ENCODE measurements around the gene MFNG.

Gene MFNG

DNA sequence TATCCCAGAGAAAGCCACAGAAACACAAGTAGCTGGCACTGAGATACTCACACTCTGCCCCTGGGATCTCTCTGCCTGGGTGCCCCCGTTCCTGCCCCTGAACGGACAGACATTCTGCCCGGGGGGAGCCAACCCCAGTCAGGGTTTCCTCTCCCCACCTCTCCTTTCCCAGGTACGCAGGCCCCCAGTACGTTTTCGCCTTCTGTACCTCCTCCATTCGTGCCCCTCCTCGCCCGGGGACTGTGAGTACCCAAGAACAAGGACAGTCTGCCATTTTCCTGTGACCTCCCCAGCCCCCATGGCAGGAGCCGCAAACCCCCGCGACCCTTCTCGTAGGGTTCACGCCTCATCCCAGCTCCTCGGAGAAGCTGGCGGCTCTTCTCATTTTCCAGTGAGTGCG lies 29.8 kb downstream of the MFNG start:
- Histone ChIP-seq H3K9me3 (replicated peaks in 1 of 11) (no peaks in the 10 kb centered on the region), H3K4me3 (no peak overlapping the region), H3K27ac (no peak overlapping the region), H3K4me2 (peak overlapping the region in 2 of 11 experiments; percentile 8 to 17; a peak in 3 of 22 replicates), H3K9ac (peak overlapping the region in 1 of 11 experiments; percentile 35; a peak in 1 of 22 replicates), H4K20me1 (peaks cover 0 to 15% (median 0%) of the 10 kb centered on the region in 11 experiments; a peak in 3 of 22 replicates), H3K27me3 (no peaks in the 10 kb centered on the region), H3K36me3 (peaks cover 0 to 6% (median 0%) of the 10 kb centered on the region in 11 experiments; a peak in 2 of 22 replicates), H3K4me1 (peaks cover 0 to 13% (median 6%) of the 10 kb centered on the region in 10 experiments; a peak in 9 of 20 replicates)
- TF ChIP-seq Cebpa-rat (IDR thresholded peaks at IDR 0.05): no peak

DNA sequence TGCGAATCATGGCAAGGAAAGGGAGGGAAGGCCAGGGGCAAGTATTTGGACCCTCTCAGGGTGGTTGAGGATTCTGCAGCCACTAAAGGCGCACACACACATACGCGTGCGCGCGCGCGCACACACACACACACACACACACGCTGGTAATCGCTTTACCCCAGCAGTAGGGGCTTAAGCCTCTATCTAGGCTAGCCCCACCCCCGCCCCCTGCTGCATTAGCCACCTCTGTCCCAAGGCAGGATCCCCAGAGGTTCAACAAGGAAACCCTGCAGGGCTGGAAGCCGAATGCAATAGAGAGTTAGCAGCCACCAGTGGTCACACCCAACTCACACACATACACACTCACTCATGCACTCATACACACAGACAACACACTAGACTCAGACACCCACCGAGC lies 30.3 kb downstream of the MFNG start:
- H4K20me1 ChIP-seq: peaks cover 0 to 15% (median 0%) of the 10 kb centered on the region in 11 experiments; a peak in 3 of 22 replicates
- no peak overlapping the region for H3K27ac ChIP-seq
- H3K36me3 ChIP-seq: peaks cover 0 to 6% (median 0%) of the 10 kb centered on the region in 11 experiments; a peak in 2 of 22 replicates
- H3K27me3 ChIP-seq: no peaks in the 10 kb centered on the region; a peak in 1 of 22 replicates
- peak overlapping the region in 1 of 11 experiments; percentile 35; a peak in 1 of 22 replicates for H3K9ac ChIP-seq
- peaks cover 0 to 13% (median 6%) of the 10 kb centered on the region in 10 experiments; a peak in 9 of 20 replicates for H3K4me1 ChIP-seq
- no peak for TF ChIP-seq Cebpa-rat (IDR thresholded peaks at IDR 0.05)
- no peaks in the 10 kb centered on the region for H3K9me3 ChIP-seq (replicated peaks in 1 of 11)
- H3K4me2 ChIP-seq: peak overlapping the region in 3 of 11 experiments; percentile 8 to 17 (median 15); a peak in 3 of 22 replicates
- no peak overlapping the region for H3K4me3 ChIP-seq

DNA sequence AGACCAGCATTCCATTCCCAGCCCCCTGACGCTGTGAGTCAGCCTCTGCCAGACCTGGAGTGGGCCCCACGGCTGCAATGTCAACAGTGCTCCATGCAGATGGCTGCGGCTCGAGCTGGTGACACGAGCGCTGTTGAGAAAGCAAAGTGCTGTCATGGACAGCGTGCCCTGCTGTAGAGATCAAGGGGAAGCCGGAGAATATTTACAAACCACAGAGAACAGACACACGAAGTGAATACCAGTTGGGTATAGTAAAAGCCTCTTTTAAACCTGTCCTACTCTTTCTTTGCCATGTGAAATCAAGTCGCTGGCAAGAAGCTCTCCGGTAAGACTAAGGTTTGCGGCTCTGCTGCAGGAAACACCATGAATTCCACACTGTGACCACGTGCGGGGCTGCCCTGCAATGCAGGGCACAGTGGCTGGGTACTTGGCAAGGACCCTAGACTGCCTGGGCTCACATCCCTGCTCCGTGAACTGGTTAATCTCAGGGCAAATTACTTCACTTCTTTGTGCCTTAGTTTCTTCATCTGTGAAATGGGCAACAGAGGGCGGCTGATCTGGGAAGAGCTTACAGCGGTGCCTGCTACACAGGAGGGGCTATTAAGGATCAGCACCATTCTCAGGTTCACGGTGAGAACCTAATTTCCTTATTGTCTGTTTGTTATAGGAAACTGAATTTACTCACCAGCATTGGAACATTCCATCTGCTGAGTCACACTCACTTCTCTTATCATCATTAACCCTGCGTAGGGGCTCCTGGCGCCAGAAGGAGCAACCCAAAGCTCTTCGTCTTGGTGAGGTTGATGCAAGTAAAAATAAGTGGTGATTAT lies 31.1 kb downstream of the MFNG start:
- TF ChIP-seq Cebpa-rat (IDR thresholded peaks at IDR 0.05): no peak
- no peak overlapping the region for H3K27ac ChIP-seq
- H3K36me3 ChIP-seq: no peaks in the 10 kb centered on the region; a peak in 1 of 22 replicates
- peaks cover 0 to 15% (median 0%) of the 10 kb centered on the region in 11 experiments; a peak in 3 of 22 replicates for H4K20me1 ChIP-seq
- peaks cover 0 to 13% (median 6%) of the 10 kb centered on the region in 10 experiments; a peak in 13 of 20 replicates for H3K4me1 ChIP-seq
- H3K9me3 ChIP-seq (replicated peaks in 1 of 11): no peaks in the 10 kb centered on the region
- no peaks in the 10 kb centered on the region; a peak in 1 of 22 replicates for H3K27me3 ChIP-seq
- H3K4me2 ChIP-seq: no peak overlapping the region
- H3K4me3 ChIP-seq: no peak overlapping the region
- H3K9ac ChIP-seq: no peak overlapping the region

DNA sequence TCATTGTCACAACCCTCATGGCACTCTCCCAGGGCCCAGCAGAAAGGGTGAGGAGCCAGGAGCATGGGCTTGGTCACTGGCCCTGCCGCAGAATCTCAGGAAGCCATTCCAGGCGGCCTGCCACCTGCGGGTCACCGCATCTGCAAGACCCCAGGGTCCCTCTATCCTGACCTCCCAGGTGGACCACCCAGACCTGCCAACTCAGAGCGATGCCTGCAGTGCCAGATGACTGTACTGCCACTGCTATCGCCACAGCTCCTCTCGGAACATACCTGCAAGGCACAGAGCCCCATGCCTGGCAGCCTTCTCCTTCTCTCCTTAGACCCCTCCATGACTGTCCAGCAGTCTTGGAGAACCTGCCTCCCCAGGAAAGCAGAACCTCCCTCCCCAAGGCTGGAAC lies 32.5 kb downstream of the MFNG start:
- Histone ChIP-seq H3K4me1 (peaks cover 12 to 24% (median 17%) of the 10 kb centered on the region in 10 experiments; a peak in 18 of 20 replicates), H3K4me2 (no peak overlapping the region), H3K9me3 (replicated peaks in 1 of 11) (no peaks in the 10 kb centered on the region), H3K27me3 (no peaks in the 10 kb centered on the region; a peak in 1 of 22 replicates), H4K20me1 (peaks cover 0 to 16% (median 0%) of the 10 kb centered on the region in 11 experiments; a peak in 5 of 22 replicates), H3K36me3 (no peaks in the 10 kb centered on the region), H3K27ac (no peak overlapping the region), H3K4me3 (no peak overlapping the region), H3K9ac (no peak overlapping the region)
- no peak for TF ChIP-seq Cebpa-rat (IDR thresholded peaks at IDR 0.05)

DNA sequence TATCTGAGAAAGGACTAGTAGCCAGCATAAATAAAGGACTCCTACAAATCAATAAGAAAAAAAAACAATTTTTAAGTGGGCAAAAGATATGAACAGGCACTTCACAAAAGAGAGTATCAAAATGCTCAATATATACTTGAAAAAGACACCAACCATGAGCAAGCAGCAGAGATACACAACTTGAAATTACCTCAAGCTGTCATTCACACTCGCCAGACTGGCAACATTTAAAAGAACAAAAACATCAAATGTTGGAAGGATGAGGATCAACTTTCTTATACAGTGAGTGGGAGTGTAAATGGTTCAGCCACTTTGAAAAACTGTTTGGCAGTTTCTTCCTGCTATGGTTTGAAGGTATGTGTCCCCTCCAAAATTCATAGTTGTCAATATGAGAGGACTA lies 35.0 kb downstream of the MFNG start:
- Histone ChIP-seq H3K9ac (peak overlapping the region in 1 of 11 experiments; percentile 5; a peak in 1 of 22 replicates), H3K4me3 (no peak overlapping the region), H3K4me1 (peaks cover 15 to 37% (median 26%) of the 10 kb centered on the region in 10 experiments; a peak in 19 of 20 replicates), H3K27ac (no peak overlapping the region), H4K20me1 (peaks cover 0 to 10% (median 0%) of the 10 kb centered on the region in 11 experiments; a peak in 3 of 22 replicates), H3K9me3 (replicated peaks in 1 of 11) (no peaks in the 10 kb centered on the region), H3K36me3 (no peaks in the 10 kb centered on the region), H3K4me2 (no peak overlapping the region), H3K27me3 (no peaks in the 10 kb centered on the region; a peak in 1 of 22 replicates)
- TF ChIP-seq Cebpa-rat (IDR thresholded peaks at IDR 0.05): no peak

DNA sequence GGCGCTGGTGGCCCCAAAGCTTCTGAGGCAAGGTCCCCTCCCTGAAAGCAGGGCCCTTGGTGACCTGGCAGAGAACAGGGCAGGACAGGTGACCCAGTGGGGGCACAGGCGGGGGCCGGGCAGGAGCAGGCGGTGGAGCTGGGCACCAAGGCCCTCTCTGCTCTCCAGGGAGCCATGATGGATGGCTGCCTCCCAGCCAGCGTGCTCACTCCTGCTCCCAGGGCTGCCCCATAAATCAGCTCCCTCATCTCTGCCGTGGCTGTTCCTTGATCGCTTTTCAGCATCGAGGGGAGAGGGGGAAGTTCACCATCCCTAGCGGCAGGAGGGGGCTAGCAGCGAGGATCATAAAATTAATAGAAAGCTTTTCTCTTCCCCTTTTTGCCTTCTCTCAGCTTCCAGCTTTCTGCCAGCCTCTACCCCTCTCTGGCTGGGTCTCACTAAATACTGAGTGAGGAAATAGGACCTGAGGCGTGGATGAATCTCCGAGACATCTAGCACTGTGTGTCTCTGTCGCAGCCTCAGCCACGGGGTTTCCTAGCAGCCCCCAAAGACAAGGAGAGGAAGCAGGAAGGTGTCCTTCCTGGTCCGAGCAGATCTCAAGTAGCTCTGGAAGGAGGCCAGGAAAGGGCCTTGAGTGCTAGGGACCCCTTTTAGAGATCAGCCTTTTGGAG lies 36.7 kb downstream of the MFNG start:
- Histone ChIP-seq H3K9ac (peak overlapping the region in 3 of 11 experiments; percentile 24 to 29 (median 24); a peak in 2 of 22 replicates), H3K27ac (no peak overlapping the region), H3K9me3 (replicated peaks in 1 of 11) (no peaks in the 10 kb centered on the region), H3K4me1 (peaks cover 9 to 37% (median 25%) of the 10 kb centered on the region in 10 experiments; a peak in 18 of 20 replicates), H3K36me3 (no peaks in the 10 kb centered on the region), H3K4me2 (peak overlapping the region; percentile 13 to 73 (median 43); a peak in 17 of 22 replicates), H3K4me3 (no peak overlapping the region), H4K20me1 (peaks cover 0 to 10% (median 0%) of the 10 kb centered on the region in 11 experiments; a peak in 2 of 22 replicates), H3K27me3 (no peaks in the 10 kb centered on the region; a peak in 1 of 22 replicates)
- no peak for TF ChIP-seq Cebpa-rat (IDR thresholded peaks at IDR 0.05)

DNA sequence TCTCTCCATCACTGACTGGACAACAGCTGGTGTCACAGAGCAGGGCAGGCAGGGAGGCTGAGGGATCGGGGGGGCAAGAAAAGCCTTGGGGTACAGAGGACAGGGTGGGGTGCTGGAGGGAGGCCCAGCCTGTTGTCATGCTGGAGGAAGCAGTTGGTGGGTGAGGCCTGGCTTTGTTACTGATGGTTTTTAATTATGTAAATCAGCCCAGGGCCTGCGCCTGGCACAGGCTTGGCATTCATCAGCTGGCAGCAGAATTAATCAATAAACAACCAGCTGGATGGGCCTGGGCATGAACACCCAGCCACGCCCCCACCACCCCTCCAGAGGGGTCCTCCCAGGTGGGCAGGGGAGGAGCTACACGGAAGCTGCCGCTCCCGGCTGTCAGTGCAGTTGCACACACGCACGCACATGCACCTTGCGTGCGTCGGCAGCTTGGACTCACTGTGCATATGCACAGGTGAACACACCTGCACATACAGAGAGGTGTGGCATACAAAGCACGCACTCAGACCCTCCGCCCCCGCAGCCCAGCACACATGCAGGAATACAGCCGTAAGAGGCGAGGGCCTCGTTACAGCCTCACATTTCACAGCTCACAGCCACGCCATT lies 37.6 kb downstream of the MFNG start:
- H3K4me2 ChIP-seq: peak overlapping the region in 4 of 11 experiments; percentile 44 to 73 (median 58); a peak in 6 of 22 replicates
- H3K4me3 ChIP-seq: no peak overlapping the region
- no peak overlapping the region for H3K9ac ChIP-seq
- no peak for TF ChIP-seq Cebpa-rat (IDR thresholded peaks at IDR 0.05)
- peaks cover 9 to 40% (median 25%) of the 10 kb centered on the region in 10 experiments; a peak in 18 of 20 replicates for H3K4me1 ChIP-seq
- H3K27ac ChIP-seq: no peak overlapping the region
- no peaks in the 10 kb centered on the region; a peak in 1 of 22 replicates for H3K27me3 ChIP-seq
- no peaks in the 10 kb centered on the region for H3K36me3 ChIP-seq
- no peaks in the 10 kb centered on the region for H3K9me3 ChIP-seq (replicated peaks in 1 of 11)
- H4K20me1 ChIP-seq: peaks cover 0 to 10% (median 0%) of the 10 kb centered on the region in 11 experiments; a peak in 2 of 22 replicates

DNA sequence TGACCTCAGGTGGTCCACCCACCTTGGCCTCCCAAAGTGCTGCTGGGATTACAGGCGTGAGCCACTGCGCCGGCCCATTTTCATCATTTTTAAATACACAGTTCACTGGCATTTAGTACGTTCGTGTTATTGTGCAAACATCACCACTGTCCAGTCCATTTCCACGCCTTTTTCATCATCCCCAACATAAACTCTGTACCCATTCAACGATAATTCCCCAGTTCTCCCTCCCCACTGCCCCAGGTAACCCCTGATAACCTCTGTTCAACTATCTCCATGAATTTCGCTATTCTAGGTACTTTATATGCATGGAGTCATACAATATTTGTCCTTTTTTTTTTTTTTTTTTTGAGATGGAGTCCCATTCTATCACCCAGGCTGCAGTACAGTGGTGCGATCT lies 40.7 kb downstream of the MFNG start:
- Histone ChIP-seq H3K36me3 (no peaks in the 10 kb centered on the region; a peak in 1 of 22 replicates), H3K4me1 (peaks cover 9 to 56% (median 29%) of the 10 kb centered on the region in 10 experiments; a peak in 18 of 20 replicates), H3K27ac (no peak overlapping the region), H3K4me3 (no peak overlapping the region), H3K27me3 (no peaks in the 10 kb centered on the region), H3K9ac (no peak overlapping the region), H3K9me3 (replicated peaks in 1 of 11) (peaks cover 6 to 11% (median 10%) of the 10 kb centered on the region in 11 experiments), H4K20me1 (peaks cover 0 to 10% (median 0%) of the 10 kb centered on the region in 11 experiments; a peak in 2 of 22 replicates), H3K4me2 (no peak overlapping the region)
- TF ChIP-seq Cebpa-rat (IDR thresholded peaks at IDR 0.05): no peak
